Measurements from ENCODE around the gene TBC1D21. TPM values are rescaled to one million over a fixed set of nuclear protein-coding genes. Genes with fewer than 3 reads are reported as not detected.

The TBC1D21 gene
- polyA plus RNA-seq, 1 donor (not counting 4 experiments of a cell fraction or from before 2014, with no cell fraction given): not detected

DNA sequence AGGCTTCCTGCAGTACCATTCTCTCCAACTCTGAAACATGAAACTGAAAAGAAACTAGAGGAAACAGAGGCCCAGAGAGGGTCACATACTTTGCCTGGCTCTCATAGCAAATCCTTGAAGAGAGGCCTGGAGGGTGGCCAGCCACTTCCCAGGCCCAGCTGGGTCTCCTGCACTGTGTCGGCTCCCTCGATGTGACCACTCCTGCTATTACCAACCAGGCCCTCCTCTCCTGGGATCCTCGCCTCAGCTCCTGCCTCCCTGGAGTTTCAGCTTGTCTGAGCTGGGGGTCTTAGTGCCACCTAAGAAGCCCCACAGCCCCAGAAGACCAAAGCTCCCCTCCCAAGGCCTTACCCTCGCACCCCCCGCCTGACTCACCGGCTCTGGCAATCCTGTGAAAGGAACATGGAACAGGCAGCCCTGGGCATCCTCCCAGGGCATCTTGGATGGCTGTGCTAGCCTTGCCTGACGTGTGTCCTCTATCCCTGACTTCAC is 57.5 kb downstream of the TBC1D21 start:
- dilution Hi-C loops (cut with MboI; ENCODE audit: extremely low pct_ligation_motif_present, low sequenced_read_pairs): no loop called here
- Histone ChIP-seq H3K27ac (ENCODE audit: control insufficient read depth, insufficient read depth, low read length) (no peak overlapping the region), H3K4me1 (ENCODE audit: control insufficient read depth, extremely low read depth, insufficient read depth, low read length) (peaks cover 19% of the 10 kb centered on the region), H2AFZ (ENCODE audit: control insufficient read depth, low read length) (no peak overlapping the region), H3K4me2 (ENCODE audit: control insufficient read depth, extremely low read depth, insufficient read depth, low read depth, low read length) (no peak overlapping the region), H4K20me1 (ENCODE audit: control insufficient read depth, extremely low read depth, insufficient read depth, low read length) (no peaks in the 10 kb centered on the region), H3K79me2 (ENCODE audit: control insufficient read depth, insufficient read depth, low read length) (no peaks in the 10 kb centered on the region), H3K9me1 (ENCODE audit: control insufficient read depth, extremely low read depth, insufficient read depth, low read length) (no peaks in the 10 kb centered on the region), H3K9me3 (ENCODE audit: control insufficient read depth, low read depth, low read length) (no peaks in the 10 kb centered on the region), H3K27me3 (ENCODE audit: control insufficient read depth, extremely low read depth, insufficient read depth, low read length) (no peaks in the 10 kb centered on the region), H3K36me3 (ENCODE audit: control insufficient read depth in 2 of 2, extremely low read depth in 1 of 2, insufficient read depth in 2 of 2, low read length in 2 of 2) (no peaks in the 10 kb centered on the region), H3K9ac (ENCODE audit: control insufficient read depth, extremely low read depth, insufficient read depth, low read length) (no peak overlapping the region), H3K4me3 (ENCODE audit: control insufficient read depth in 2 of 3, extremely low read depth in 1 of 3, insufficient read depth in 2 of 3, low read depth in 1 of 3, low read length in 3 of 3) (no peak overlapping the region)
- FAIRE-seq: no peak
- DNase-seq (ENCODE audit: low read depth, low spot score): no peak
- no peak for TF ChIP-seq EZH2 (IDR thresholded peaks at IDR 0.05; ENCODE audit: low read length)
- TF ChIP-seq CTCF (optimal IDR thresholded peaks at IDR 0.05 in 1 of 3, IDR thresholded peaks at IDR 0.05 in 1 of 3, conservative IDR thresholded peaks at IDR 0.05 in 1 of 3; ENCODE audit: extremely low read depth in 1 of 3, insufficient read depth in 2 of 3, low read length in 3 of 3): no peak

DNA sequence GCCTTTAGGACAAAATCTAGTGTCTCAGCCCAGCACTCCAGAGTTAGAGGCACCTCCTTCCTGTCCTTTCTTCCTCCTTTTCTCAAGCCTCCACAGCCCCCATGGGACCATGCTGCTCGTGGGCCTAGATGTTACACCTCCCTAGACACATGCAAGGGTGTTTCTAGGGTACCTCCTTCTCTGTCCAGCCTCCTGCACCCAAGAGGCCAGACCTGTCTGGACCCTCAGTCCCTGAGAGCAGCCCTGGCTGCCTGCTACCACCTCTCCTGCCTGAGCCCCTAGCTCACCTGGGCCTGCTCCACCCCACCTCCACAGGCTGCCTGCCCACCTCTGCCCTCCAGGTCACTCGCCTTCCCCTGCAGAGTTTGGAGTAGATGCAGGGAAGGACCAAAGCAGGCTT is 58.1 kb downstream of the TBC1D21 start:
- Histone ChIP-seq H3K27ac (ENCODE audit: control insufficient read depth, insufficient read depth, low read length) (no peak overlapping the region), H3K9me1 (ENCODE audit: control insufficient read depth, extremely low read depth, insufficient read depth, low read length) (no peaks in the 10 kb centered on the region), H2AFZ (ENCODE audit: control insufficient read depth, low read length) (no peak overlapping the region), H3K4me2 (ENCODE audit: control insufficient read depth, extremely low read depth, insufficient read depth, low read depth, low read length) (no peak overlapping the region), H3K4me1 (ENCODE audit: control insufficient read depth, extremely low read depth, insufficient read depth, low read length) (peaks cover 19% of the 10 kb centered on the region), H3K9me3 (ENCODE audit: control insufficient read depth, low read depth, low read length) (no peaks in the 10 kb centered on the region), H3K36me3 (ENCODE audit: control insufficient read depth in 2 of 2, extremely low read depth in 1 of 2, insufficient read depth in 2 of 2, low read length in 2 of 2) (no peaks in the 10 kb centered on the region), H3K4me3 (ENCODE audit: control insufficient read depth in 2 of 3, extremely low read depth in 1 of 3, insufficient read depth in 2 of 3, low read depth in 1 of 3, low read length in 3 of 3) (no peak overlapping the region), H4K20me1 (ENCODE audit: control insufficient read depth, extremely low read depth, insufficient read depth, low read length) (no peaks in the 10 kb centered on the region), H3K79me2 (ENCODE audit: control insufficient read depth, insufficient read depth, low read length) (no peaks in the 10 kb centered on the region), H3K27me3 (ENCODE audit: control insufficient read depth, extremely low read depth, insufficient read depth, low read length) (no peaks in the 10 kb centered on the region), H3K9ac (ENCODE audit: control insufficient read depth, extremely low read depth, insufficient read depth, low read length) (no peak overlapping the region)
- no peak for DNase-seq (ENCODE audit: low read depth, low spot score)
- FAIRE-seq: no peak
- dilution Hi-C loops (cut with MboI; ENCODE audit: extremely low pct_ligation_motif_present, low sequenced_read_pairs): no loop called here
- TF ChIP-seq CTCF (optimal IDR thresholded peaks at IDR 0.05 in 1 of 3, IDR thresholded peaks at IDR 0.05 in 1 of 3, conservative IDR thresholded peaks at IDR 0.05 in 1 of 3; ENCODE audit: extremely low read depth in 1 of 3, insufficient read depth in 2 of 3, low read length in 3 of 3): no peak
- no peak for TF ChIP-seq EZH2 (IDR thresholded peaks at IDR 0.05; ENCODE audit: low read length)
